Stomach (tissue), 4 donors: ENCODE measurements around the gene CHI3L1.

Experiments used
- CTCF ChIP-seq, 7 experiments: fragments of 450-650 bp in 4 of 7; fragments of 200-600 bp in 3 of 7; sonication (generic) in 3 of 7; IDR thresholded peaks; one replicate each; pipeline ENCODE4 v1.5.1; 2016 to 2019; ENCODE audit warnings: antibody characterized with exemption in 7 of 7, control low read depth in 2 of 7, mild to moderate bottlenecking in 1 of 7
- EP300 ChIP-seq: sonication (generic); formaldehyde crosslinking; IDR thresholded peaks from one replicate; pipeline ENCODE4 v1.6.1; 2017; ENCODE audit warnings: antibody characterized with exemption
- POLR2A ChIP-seq, 4 donors: fragments of 450-650 bp; IDR thresholded peaks; one replicate each; pipeline ENCODE4 v1.6.1; 2016; ENCODE audit warnings: antibody characterized with exemption in 4 of 4, control low read depth in 2 of 4, mild to moderate bottlenecking in 1 of 4, moderate library complexity in 1 of 4
- POLR2AphosphoS5 ChIP-seq, 3 donors: sonication (generic); formaldehyde crosslinking; IDR thresholded peaks; one replicate each; pipeline ENCODE4 v1.6.1; 2016; ENCODE audit warnings: antibody characterized with exemption in 3 of 3

GRCh38 chr1:203184467-203184866 lies 2.0 kb downstream of the CHI3L1 start:
- TF ChIP-seq POLR2AphosphoS5 (IDR thresholded peaks at IDR 0.05) (no peak), CTCF (IDR thresholded peaks at IDR 0.05) (no peak), EP300 (no peak), POLR2A (IDR thresholded peaks at IDR 0.05) (no peak)
